Gastroesophageal sphincter (tissue), 4 donors: ENCODE data around the gene SLC66A1. TPM values are rescaled to one million over a fixed set of nuclear protein-coding genes. Genes with fewer than 3 reads are reported as not detected.

Experiments
- ATAC-seq: fragments of 150-250 bp; one replicate; pipeline ENCODE4 v1.9.1; 2016; ENCODE audit warnings: mild to moderate bottlenecking, moderate library complexity
- H3K27ac ChIP-seq, 4 donors: fragments of 200-600 bp; sonication (generic) in 3 of 4; 1 replicate in 3 of 4; 2 replicates in 1 of 4; pipeline ENCODE4 v1.5.1; 2016 to 2019
- H3K27me3 ChIP-seq: fragments of 200-600 bp; sonication (generic); one replicate; pipeline ENCODE4 v1.5.1; 2019
- H3K36me3 ChIP-seq, 2 donors: fragments of 200-600 bp; sonication (generic); one replicate each; pipeline ENCODE4 v1.5.1; 2019; ENCODE audit warnings: control low read depth in 1 of 2
- H3K4me1 ChIP-seq, 3 donors: fragments of 200-600 bp; sonication (generic); 1 replicate in 2 of 3; 2 replicates in 1 of 3; pipeline ENCODE4 v1.5.1; 2016 to 2019; ENCODE audit warnings: control low read depth in 2 of 3
- H3K4me3 ChIP-seq, 2 donors: fragments of 200-600 bp; sonication (generic); one replicate each; pipeline ENCODE4 v1.5.1; 2019; ENCODE audit warnings: mild to moderate bottlenecking in 1 of 2, moderate library complexity in 1 of 2
- H3K9me3 ChIP-seq, 3 donors: fragments of 200-600 bp; sonication (generic); one replicate each; pipeline ENCODE4 v1.5.1; 2017 to 2019; ENCODE audit warnings: control low read depth in 2 of 3
- CTCF ChIP-seq, 4 experiments: fragments of 200-600 bp in 2 of 4; fragments of 450-650 bp in 2 of 4; sonication (generic) in 1 of 4; IDR thresholded peaks; one replicate each; pipeline ENCODE4 v1.5.1; 2017 to 2019; ENCODE audit warnings: antibody characterized with exemption in 4 of 4, mild to moderate bottlenecking in 2 of 4, moderate library complexity in 2 of 4
- EP300 ChIP-seq: sonication (generic); formaldehyde crosslinking; IDR thresholded peaks from one replicate; pipeline ENCODE4 v1.6.1; 2017; ENCODE audit warnings: antibody characterized with exemption, mild to moderate bottlenecking
- POLR2A ChIP-seq, 2 donors: fragments of 450-650 bp; IDR thresholded peaks; one replicate each; pipeline ENCODE4 v1.6.1; 2017; ENCODE audit warnings: antibody characterized with exemption in 2 of 2, mild to moderate bottlenecking in 2 of 2, moderate library complexity in 1 of 2
- POLR2AphosphoS5 ChIP-seq: sonication (generic); formaldehyde crosslinking; IDR thresholded peaks from one replicate; pipeline ENCODE4 v1.6.1; 2017; ENCODE audit warnings: antibody characterized with exemption
- WGBS, 2 donors: methylation state at CpG; one replicate each; pipeline ENCODE4 v1.1.5; 2018; ENCODE audit warnings: low coverage in 1 of 2; 5-methylcytosine and 5-hydroxymethylcytosine counted together
- total RNA-seq, 4 donors: library from RNA; depleted of rRNA; stranded (reverse); fragments of >200 nt; gene quantifications; one replicate each; pipeline ENCODE4 v1.1.0, GENCODE V29; 2016

SLC66A1 gene
- total RNA-seq, 4 donors from 2014 or later = 8.1 to 12.3 (median 11.7) TPM

- Histone ChIP-seq H3K27me3 (no peaks in the 10 kb centered on the region), H3K4me3 (no peak overlapping the region), H3K9me3 (no peaks in the 10 kb centered on the region), H3K27ac (peak overlapping the region in 3 of 4 donors; percentile 12 to 74 (median 46)), H3K4me1 (peaks cover 0 to 77% (median 7%) of the 10 kb centered on the region in 3 donors), H3K36me3 (peaks cover 0 to 96% of the 10 kb centered on the region in 2 donors)
- peak; percentile 54 for ATAC-seq
- no CpG with 5 or more reads among the region's 10 CpGs for WGBS, 2 donors
- TF ChIP-seq CTCF (IDR thresholded peaks at IDR 0.05) (no peak), POLR2A (IDR thresholded peaks at IDR 0.05) (no peak), EP300 (no peak), POLR2AphosphoS5 (no peak)
Measured at GRCh38 chr1:19351873-19352272, 39.7 kb downstream of the SLC66A1 start.

- ATAC-seq = no peak
- Histone ChIP-seq H3K27ac (peak overlapping the region in 3 of 4 donors; percentile 12 to 74 (median 46)), H3K36me3 (peaks cover 0 to 99% of the 10 kb centered on the region in 2 donors), H3K9me3 (no peaks in the 10 kb centered on the region), H3K27me3 (no peaks in the 10 kb centered on the region), H3K4me1 (peaks cover 0 to 67% (median 7%) of the 10 kb centered on the region in 3 donors), H3K4me3 (no peak overlapping the region)
- TF ChIP-seq POLR2A (IDR thresholded peaks at IDR 0.05) = no peak
- no peak for TF ChIP-seq POLR2AphosphoS5
- no peak for TF ChIP-seq CTCF (IDR thresholded peaks at IDR 0.05)
- TF ChIP-seq EP300 = no peak
- WGBS, 2 donors = 100% methylated on average over 1 of the region's 14 CpGs; no CpG with 5 or more reads in 1 of the 2 donors
Measured at GRCh38 chr1:19352839-19353238, 40.7 kb downstream of the SLC66A1 start.

GRCh38 chr1:19353596-19353995 is 41.5 kb downstream of the SLC66A1 start:
- no peak for TF ChIP-seq EP300
- no peak for TF ChIP-seq CTCF (IDR thresholded peaks at IDR 0.05)
- peak overlapping the region in 3 of 4 donors; percentile 12 to 74 (median 46) for H3K27ac ChIP-seq

GRCh38 chr1:19354531-19354981 is 42.4 kb downstream of the SLC66A1 start:
- peak overlapping the region in 3 of 4 donors; percentile 44 to 74 (median 46) for H3K27ac ChIP-seq
- H3K27me3 ChIP-seq = no peaks in the 10 kb centered on the region
- no peaks in the 10 kb centered on the region for H3K9me3 ChIP-seq
- ATAC-seq = no peak
- TF ChIP-seq POLR2AphosphoS5 (no peak), EP300 (no peak), CTCF (IDR thresholded peaks at IDR 0.05) (no peak), POLR2A (IDR thresholded peaks at IDR 0.05) (no peak)
- 24 to 34% methylated on average over 3 to 4 of the region's 6 CpGs for WGBS, 2 donors
- peaks cover 0 to 87% of the 10 kb centered on the region in 2 donors for H3K36me3 ChIP-seq
- H3K4me3 ChIP-seq = no peak overlapping the region
- H3K4me1 ChIP-seq = peaks cover 0 to 55% (median 4%) of the 10 kb centered on the region in 3 donors

More at GRCh38 chr1:19353596-19353995, 41.5 kb downstream of the SLC66A1 start:
- Histone ChIP-seq H3K27me3 (no peaks in the 10 kb centered on the region), H3K4me1 (peaks cover 0 to 60% (median 7%) of the 10 kb centered on the region in 3 donors), H3K4me3 (no peak overlapping the region), H3K9me3 (no peaks in the 10 kb centered on the region), H3K36me3 (peaks cover 0 to 92% of the 10 kb centered on the region in 2 donors)
- 70% methylated on average over 7 of the region's 8 CpGs; no CpG with 5 or more reads in 1 of the 2 donors for WGBS, 2 donors
- no peak for ATAC-seq

- whole genome bisulfite sequencing, 2 donors = no CpG with 5 or more reads among the region's 5 CpGs
- no peak overlapping the region for H3K27ac ChIP-seq
- peaks cover 0 to 62% (median 13%) of the 10 kb centered on the region in 3 donors for H3K4me1 ChIP-seq
- ATAC-seq = no peak
- no peak overlapping the region for H3K4me3 ChIP-seq
- H3K27me3 ChIP-seq = no peaks in the 10 kb centered on the region
- peaks cover 0 to 73% of the 10 kb centered on the region in 2 donors for H3K36me3 ChIP-seq
- TF ChIP-seq CTCF (IDR thresholded peaks at IDR 0.05) (no peak), POLR2A (IDR thresholded peaks at IDR 0.05) (no peak), EP300 (no peak), POLR2AphosphoS5 (no peak)
- H3K9me3 ChIP-seq = no peaks in the 10 kb centered on the region
Measured at GRCh38 chr1:19356266-19356665, 44.1 kb downstream of the SLC66A1 start.
